Erythroblast (primary cell): Measurements from ENCODE around the gene LYRM9.

ENCODE experiments used
- GATA1 ChIP-seq: IDR thresholded peaks from 2 replicates; pipeline ENCODE4 v1.6.1; 2011; ENCODE audit warnings: low read depth, mild to moderate bottlenecking, control low read depth, low read length, moderate library complexity
- POLR2A ChIP-seq: IDR thresholded peaks from 2 replicates; pipeline ENCODE4 v1.6.1; 2011; ENCODE audit warnings: mild to moderate bottlenecking, low read length

DNA sequence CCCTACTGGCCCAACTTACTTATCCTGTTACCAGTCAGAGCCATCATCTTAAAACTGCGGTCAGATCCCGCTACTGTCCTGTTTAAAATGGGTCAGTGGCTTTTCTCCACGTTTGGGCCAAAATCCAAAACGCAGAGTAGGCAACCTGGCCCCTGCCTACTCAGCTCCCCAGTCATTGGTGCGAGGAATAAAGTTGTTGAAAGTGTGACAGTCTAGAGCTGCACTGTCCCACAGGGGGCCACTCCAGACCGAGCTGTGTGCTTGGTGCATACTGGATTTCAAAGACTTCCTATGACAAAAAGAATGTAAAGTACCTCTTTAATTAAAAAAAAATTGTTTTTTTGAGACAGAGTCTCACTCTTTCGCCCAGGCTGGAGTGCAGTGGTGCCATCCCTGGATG, 21.2 kb upstream of the LYRM9 start:
- TF ChIP-seq POLR2A (no peak), GATA1 (no peak)
